Measurements from ENCODE around the gene RNF145.
"Not testable (repeated sequence)": the region's sequence is repeated elsewhere in the genome, so short reads cannot be mapped to it uniquely, and the experiment has no call there.

The RNF145 gene

GRCh38 chr5:159158553-159159091 is 50.7 kb downstream of the RNF145 start:
- not testable (repeated sequence) for DNase-seq

GRCh38 chr5:159157552-159157951 is 51.8 kb downstream of the RNF145 start:
- no peak for DNase-seq

- DNase-seq = peak in 8 of 51 donors; percentile 2 to 53 (median 14)
These were observed 52.7 kb downstream of the RNF145 start for GRCh38 chr5:159156426-159157238.

- DNase-seq = no peak
These were observed 53.4 kb downstream of the RNF145 start for GRCh38 chr5:159155960-159156359.

- no peak for DNase-seq
These were observed 56.5 kb downstream of the RNF145 start for GRCh38 chr5:159152876-159153275.

GRCh38 chr5:159149085-159149484 is 60.3 kb downstream of the RNF145 start:
- DNase-seq = no peak

GRCh38 chr5:159147976-159148375 is 61.4 kb downstream of the RNF145 start:
- no peak for DNase-seq

GRCh38 chr5:159146839-159147238 is 62.5 kb downstream of the RNF145 start:
- no peak for DNase-seq

- not testable (repeated sequence) for DNase-seq
These were observed 64.2 kb downstream of the RNF145 start for GRCh38 chr5:159145160-159145559.

GRCh38 chr5:159139802-159140201 is 69.6 kb downstream of the RNF145 start:
- DNase-seq = no peak

GRCh38 chr5:159135896-159136531 is 73.3 kb downstream of the RNF145 start:
- no peak for DNase-seq

GRCh38 chr5:159133041-159133741 is 76.2 kb downstream of the RNF145 start:
- peak in 1 of 51 donors; percentile 4 for DNase-seq

GRCh38 chr5:159132429-159133040 is 76.8 kb downstream of the RNF145 start:
- DNase-seq = no peak

GRCh38 chr5:159131951-159132350 is 77.4 kb downstream of the RNF145 start:
- DNase-seq = no peak

- no peak for DNase-seq
These were observed 78.5 kb downstream of the RNF145 start for GRCh38 chr5:159130871-159131270.

- DNase-seq = no peak
These were observed 81.2 kb downstream of the RNF145 start for GRCh38 chr5:159128070-159128541.

GRCh38 chr5:159123700-159124099 is 85.7 kb downstream of the RNF145 start:
- DNase-seq = no peak

GRCh38 chr5:159123189-159123588 is 86.2 kb downstream of the RNF145 start:
- DNase-seq = no peak

GRCh38 chr5:159121061-159121460 is 88.3 kb downstream of the RNF145 start:
- DNase-seq = no peak

- no peak for DNase-seq
These were observed 88.9 kb downstream of the RNF145 start for GRCh38 chr5:159120446-159120845.

GRCh38 chr5:159119842-159120241 is 89.5 kb downstream of the RNF145 start:
- DNase-seq = not testable (repeated sequence)

All from hypothalamus (tissue), 51 donors.